Measurements from ENCODE around the gene COL4A6. TPM values are rescaled to one million over a fixed set of nuclear protein-coding genes. Genes with fewer than 3 reads are reported as not detected.

The COL4A6 gene
- polyA plus RNA-seq, 4 donors, result 0.43 to 2.5 TPM; not detected in 2

GRCh38 chrX:108123591-108124366 lies 314.4 kb downstream of the COL4A6 start:
- peaks cover 0 to 2% (median 0%) of the 10 kb centered on the region in 3 donors for H3K36me3 ChIP-seq (ENCODE audit: control insufficient read depth in 3 of 3, insufficient read depth in 2 of 3, low read depth in 1 of 3, low read length in 3 of 3)
- no peak overlapping the region for H3K4me3 ChIP-seq (ENCODE audit: low read depth in 1 of 3, low read length in 3 of 3)
- 75 to 99% (median 90%) methylated on average over 3 of the region's 3 CpGs for WGBS, 3 donors
- DNase-seq (no peak), FAIRE-seq (no peak)
- no peaks in the 10 kb centered on the region for H3K9me3 ChIP-seq (ENCODE audit: control insufficient read depth in 2 of 2, insufficient read depth in 1 of 2, low read depth in 1 of 2, low read length in 1 of 2)
- no peak overlapping the region for H3K27ac ChIP-seq (ENCODE audit: low read depth in 1 of 3, low read length in 2 of 3)
- H3K4me1 ChIP-seq (ENCODE audit: control insufficient read depth in 3 of 3, insufficient read depth in 2 of 3, low read depth in 1 of 3, low read length in 2 of 3), result peaks cover 0 to 3% (median 0%) of the 10 kb centered on the region in 3 donors
- no peaks in the 10 kb centered on the region for H3K27me3 ChIP-seq (ENCODE audit: control insufficient read depth in 3 of 3, insufficient read depth in 3 of 3, low read length in 3 of 3)

GRCh38 chrX:108122748-108123147 lies 315.5 kb downstream of the COL4A6 start:
- 79 to 97% (median 83%) methylated on average over 2 of the region's 2 CpGs for WGBS, 3 donors
- DNase-seq (no peak), FAIRE-seq (no peak)
- Histone ChIP-seq H3K4me3 (ENCODE audit: low read depth in 1 of 3, low read length in 3 of 3) (no peak overlapping the region), H3K27me3 (ENCODE audit: control insufficient read depth in 3 of 3, insufficient read depth in 3 of 3, low read length in 3 of 3) (no peaks in the 10 kb centered on the region), H3K9me3 (ENCODE audit: control insufficient read depth in 2 of 2, insufficient read depth in 1 of 2, low read depth in 1 of 2, low read length in 1 of 2) (no peaks in the 10 kb centered on the region), H3K27ac (ENCODE audit: low read depth in 1 of 3, low read length in 2 of 3) (no peak overlapping the region), H3K4me1 (ENCODE audit: control insufficient read depth in 3 of 3, insufficient read depth in 2 of 3, low read depth in 1 of 3, low read length in 2 of 3) (peaks cover 0 to 3% (median 0%) of the 10 kb centered on the region in 3 donors), H3K36me3 (ENCODE audit: control insufficient read depth in 3 of 3, insufficient read depth in 2 of 3, low read depth in 1 of 3, low read length in 3 of 3) (peaks cover 0 to 2% (median 0%) of the 10 kb centered on the region in 3 donors)

DNA sequence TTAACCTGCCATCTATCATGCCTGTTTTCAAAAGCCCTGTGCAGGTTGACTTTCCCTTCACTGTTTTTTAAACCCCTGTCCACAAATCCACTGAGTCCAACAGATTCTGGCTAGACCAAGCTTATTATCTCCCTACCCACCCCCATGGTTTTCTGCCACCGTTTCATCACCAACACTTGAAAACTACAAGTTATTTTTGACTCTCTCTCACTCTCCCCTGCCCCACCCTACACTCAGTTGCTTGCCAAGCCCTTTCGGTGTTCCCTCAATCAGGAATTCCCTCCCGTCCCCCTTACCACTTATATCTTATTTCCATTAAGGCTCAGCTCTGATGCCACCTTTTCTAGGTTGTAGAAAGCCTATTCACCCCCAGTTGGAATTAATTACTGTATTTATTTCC lies 316.9 kb downstream of the COL4A6 start:
- DNase-seq, result no peak
- 62 to 66% (median 62%) methylated on average over 3 of the region's 3 CpGs for WGBS, 3 donors
- Histone ChIP-seq H3K4me3 (ENCODE audit: low read depth in 1 of 3, low read length in 3 of 3) (no peak overlapping the region), H3K9me3 (ENCODE audit: control insufficient read depth in 2 of 2, insufficient read depth in 1 of 2, low read depth in 1 of 2, low read length in 1 of 2) (no peaks in the 10 kb centered on the region), H3K27ac (ENCODE audit: low read depth in 1 of 3, low read length in 2 of 3) (no peak overlapping the region), H3K27me3 (ENCODE audit: control insufficient read depth in 3 of 3, insufficient read depth in 3 of 3, low read length in 3 of 3) (no peaks in the 10 kb centered on the region), H3K4me1 (ENCODE audit: control insufficient read depth in 3 of 3, insufficient read depth in 2 of 3, low read depth in 1 of 3, low read length in 2 of 3) (no peaks in the 10 kb centered on the region), H3K36me3 (ENCODE audit: control insufficient read depth in 3 of 3, insufficient read depth in 2 of 3, low read depth in 1 of 3, low read length in 3 of 3) (no peaks in the 10 kb centered on the region)
- no peak for FAIRE-seq

DNA sequence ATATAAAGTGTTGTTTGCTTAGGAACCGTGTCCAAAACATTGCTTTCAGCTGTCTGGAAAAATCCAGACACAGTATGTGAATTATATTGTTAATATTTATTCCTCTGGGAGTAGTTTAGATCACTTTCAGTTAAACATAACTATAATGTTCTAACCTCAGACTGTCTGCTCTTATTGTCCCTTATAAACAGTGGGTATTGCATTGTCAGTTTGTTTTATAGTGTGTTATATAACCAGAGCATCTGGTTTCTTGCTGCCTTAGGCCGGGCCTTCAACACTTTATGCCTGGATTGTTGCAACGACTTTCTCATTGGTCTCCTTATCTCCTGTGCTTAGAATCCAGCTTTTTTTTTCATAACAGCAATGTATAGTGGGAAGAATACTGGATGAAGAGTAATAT lies 320.2 kb downstream of the COL4A6 start:
- H3K27ac ChIP-seq (ENCODE audit: low read depth in 1 of 3, low read length in 2 of 3), result no peak overlapping the region
- DNase-seq, result peak in 1 of 2 donors; percentile 5

DNA sequence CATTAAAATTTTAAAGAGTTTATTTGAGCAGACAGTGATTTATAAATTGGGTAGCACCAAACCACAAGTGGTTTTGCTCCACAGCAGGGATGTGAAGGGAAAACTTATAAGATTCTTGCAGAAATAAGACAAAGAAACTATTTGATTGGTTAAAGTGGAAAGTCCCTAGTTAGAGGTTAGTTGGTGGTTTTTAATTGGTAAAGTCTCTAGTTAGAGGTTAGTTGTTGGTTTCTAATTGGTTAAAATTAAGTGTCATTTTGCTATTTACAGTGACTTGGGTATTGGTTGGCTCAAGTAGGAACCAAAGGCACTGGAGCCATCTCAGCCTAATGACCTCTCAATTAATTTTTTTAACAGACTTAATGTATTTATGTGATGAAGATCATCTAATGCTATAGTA lies 323.7 kb downstream of the COL4A6 start:
- no peaks in the 10 kb centered on the region for H3K9me3 ChIP-seq (ENCODE audit: control insufficient read depth in 2 of 2, insufficient read depth in 1 of 2, low read depth in 1 of 2, low read length in 1 of 2)
- FAIRE-seq (no peak), DNase-seq (no peak)
- H3K27me3 ChIP-seq (ENCODE audit: control insufficient read depth in 3 of 3, insufficient read depth in 3 of 3, low read length in 3 of 3), result no peaks in the 10 kb centered on the region
- no peak overlapping the region for H3K27ac ChIP-seq (ENCODE audit: low read depth in 1 of 3, low read length in 2 of 3)
- H3K36me3 ChIP-seq (ENCODE audit: control insufficient read depth in 3 of 3, insufficient read depth in 2 of 3, low read depth in 1 of 3, low read length in 3 of 3), result no peaks in the 10 kb centered on the region
- no peaks in the 10 kb centered on the region for H3K4me1 ChIP-seq (ENCODE audit: control insufficient read depth in 3 of 3, insufficient read depth in 2 of 3, low read depth in 1 of 3, low read length in 2 of 3)
- H3K4me3 ChIP-seq (ENCODE audit: low read depth in 1 of 3, low read length in 3 of 3), result no peak overlapping the region

More for the DNA sequence above, 320.2 kb downstream of the COL4A6 start:
- Histone ChIP-seq H3K36me3 (ENCODE audit: control insufficient read depth in 3 of 3, insufficient read depth in 2 of 3, low read depth in 1 of 3, low read length in 3 of 3) (no peaks in the 10 kb centered on the region), H3K9me3 (ENCODE audit: control insufficient read depth in 2 of 2, insufficient read depth in 1 of 2, low read depth in 1 of 2, low read length in 1 of 2) (no peaks in the 10 kb centered on the region), H3K4me3 (ENCODE audit: low read depth in 1 of 3, low read length in 3 of 3) (no peak overlapping the region), H3K27me3 (ENCODE audit: control insufficient read depth in 3 of 3, insufficient read depth in 3 of 3, low read length in 3 of 3) (no peaks in the 10 kb centered on the region), H3K4me1 (ENCODE audit: control insufficient read depth in 3 of 3, insufficient read depth in 2 of 3, low read depth in 1 of 3, low read length in 2 of 3) (no peaks in the 10 kb centered on the region)
- no peak for FAIRE-seq
- WGBS, 3 donors, result 23 to 49% (median 36%) methylated on average over 3 of the region's 3 CpGs

Other genes with a start within 250 kb of the COL4A6 start
- 10 to 100 TPM in 1 of 4 donors, 1 to 10 TPM in 1, not detected in 2; 1.8 to 16.6 TPM for gene COL4A5, start 1.4 kb upstream of the COL4A6 start, polyA plus RNA-seq